Natural killer cell (primary cell): ENCODE results near the gene ANKRD13D. TPM values are rescaled to one million over a fixed set of nuclear protein-coding genes. Genes with fewer than 3 reads are reported as not detected.

ENCODE experiments used
- ATAC-seq, 3 donors: fragments of 150-1000 bp in 2 of 3; fragments of 200-7000 bp in 1 of 3; cut with Tn5 transposase; 1 replicate in 1 of 3; 2 replicates in 2 of 3; pipeline ENCODE4 v1.10.0; 2021; ENCODE audit warnings: mild to moderate bottlenecking in 2 of 3, moderate library complexity in 2 of 3
- DNase-seq, 2 donors: peaks; one replicate each; pipeline versions ENCODE4 v3.0.0 to v3.0.0-alpha.2; 2013 to 2021; ENCODE audit warnings: mixed read lengths in 1 of 2
- H3K27ac ChIP-seq: one replicate; pipeline ENCODE4 v1.5.1; 2013; ENCODE audit warnings: mild to moderate bottlenecking, low read length
- H3K27me3 ChIP-seq: one replicate; pipeline ENCODE4 v1.6.1; 2013; ENCODE audit warnings: low read length; ENCODE audit not compliant: control insufficient read depth, insufficient read depth
- H3K36me3 ChIP-seq: one replicate; pipeline ENCODE4 v1.6.1; 2013; ENCODE audit warnings: low read length; ENCODE audit not compliant: control insufficient read depth, insufficient read depth
- H3K4me1 ChIP-seq: one replicate; pipeline ENCODE4 v1.6.1; 2013; ENCODE audit warnings: low read length; ENCODE audit not compliant: control insufficient read depth, insufficient read depth
- H3K4me3 ChIP-seq: one replicate; pipeline ENCODE4 v1.5.1; 2013; ENCODE audit warnings: low read length
- H3K9me3 ChIP-seq: one replicate; pipeline ENCODE4 v1.6.1; 2013; ENCODE audit warnings: low read length; ENCODE audit not compliant: control insufficient read depth, insufficient read depth
- H3K27ac Mint-ChIP-seq, 2 donors: one replicate each; pipeline ENCODE4 v1.8.0; 2022; ENCODE audit warnings: mild to moderate bottlenecking in 2 of 2, mixed read lengths in 2 of 2, moderate library complexity in 1 of 2
- H3K27me3 Mint-ChIP-seq, 2 donors: one replicate each; pipeline ENCODE4 v1.8.0; 2022; ENCODE audit warnings: low read depth in 2 of 2, mixed read lengths in 2 of 2
- H3K36me3 Mint-ChIP-seq: one replicate; pipeline ENCODE4 v1.8.0; 2022; ENCODE audit warnings: mixed read lengths
- H3K4me1 Mint-ChIP-seq, 2 donors: one replicate each; pipeline ENCODE4 v1.8.0; 2022; ENCODE audit warnings: mixed read lengths in 2 of 2
- H3K4me3 Mint-ChIP-seq: one replicate; pipeline ENCODE4 v1.8.0; 2022; ENCODE audit warnings: mild to moderate bottlenecking, moderate library complexity, mixed read lengths
- H3K9me3 Mint-ChIP-seq, 2 donors: one replicate each; pipeline ENCODE4 v1.8.0; 2022; ENCODE audit warnings: mixed read lengths in 2 of 2
- WGBS: methylation state at CpG from one replicate; pipeline ENCODE4 v1.1.7; 2013; ENCODE audit warnings: missing lambda C conversion rate; ENCODE audit not compliant: insufficient coverage; 5-methylcytosine and 5-hydroxymethylcytosine counted together
- intact Hi-C: fragments of 100-400 bp; cut with micrococcal nuclease; formaldehyde crosslinking; loops from one replicate; pipeline ENCODE4 v1.14.2; 2022
- total RNA-seq, 4 donors: library from RNA; stranded (reverse); fragments of 120-200 nt in 1 of 4; gene quantifications; one replicate each; pipeline versions ENCODE4 v1.2.3 to v1.2.4, GENCODE V29; 2013 to 2022
- TF ChIP-seq, protein P1 (sequence below): fragments of 200-600 bp; IDR thresholded peaks from one replicate; pipeline ENCODE4 v1.8.0; 2022; ENCODE audit warnings: antibody characterized with exemption

The ANKRD13D gene
- total RNA-seq, 3 donors from 2014 or later (not counting 1 experiment from before 2014, with no cell fraction given) = 212 to 316 (median 231) TPM

DNA sequence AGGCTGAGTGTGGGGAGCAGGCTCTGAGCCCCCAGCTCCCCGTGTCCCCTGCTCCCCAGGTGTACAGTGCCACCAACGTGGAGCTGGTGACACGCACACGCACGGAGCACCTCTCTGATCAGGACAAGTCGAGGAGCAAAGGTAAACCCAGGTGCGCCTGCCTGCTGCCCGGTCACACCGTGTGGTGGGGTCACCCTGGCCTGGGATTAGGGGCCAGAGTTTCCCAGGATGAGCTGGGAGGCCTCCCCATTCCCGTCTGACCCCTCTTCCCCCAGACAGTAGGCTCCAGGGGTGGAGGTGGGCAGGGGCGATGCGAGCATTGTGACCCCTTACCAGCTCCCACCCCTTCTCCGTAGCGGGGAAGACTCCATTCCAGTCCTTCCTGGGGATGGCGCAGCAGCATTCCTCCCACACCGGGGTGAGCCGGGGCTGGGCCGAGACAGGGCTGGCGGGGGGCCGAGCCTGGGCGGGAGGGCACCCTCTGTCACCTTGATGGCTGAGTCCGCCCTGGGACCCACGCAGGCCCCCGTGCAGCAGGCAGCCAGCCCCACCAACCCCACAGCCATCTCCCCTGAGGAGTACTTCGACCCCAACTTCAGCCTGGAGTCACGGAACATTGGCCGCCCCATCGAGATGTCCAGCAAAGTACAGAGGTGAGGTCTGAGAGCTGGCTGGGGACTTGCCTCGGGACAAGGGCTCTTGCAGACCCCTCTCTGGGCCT lies 10.5 kb downstream of the ANKRD13D start:
- no peak overlapping the region for H3K27ac ChIP-seq
- no peak overlapping the region for H3K27ac Mint-ChIP-seq
- no peaks in the 10 kb centered on the region for H3K27me3 Mint-ChIP-seq
- no peak overlapping the region for H3K4me3 Mint-ChIP-seq
- TF ChIP-seq, protein P1, sequence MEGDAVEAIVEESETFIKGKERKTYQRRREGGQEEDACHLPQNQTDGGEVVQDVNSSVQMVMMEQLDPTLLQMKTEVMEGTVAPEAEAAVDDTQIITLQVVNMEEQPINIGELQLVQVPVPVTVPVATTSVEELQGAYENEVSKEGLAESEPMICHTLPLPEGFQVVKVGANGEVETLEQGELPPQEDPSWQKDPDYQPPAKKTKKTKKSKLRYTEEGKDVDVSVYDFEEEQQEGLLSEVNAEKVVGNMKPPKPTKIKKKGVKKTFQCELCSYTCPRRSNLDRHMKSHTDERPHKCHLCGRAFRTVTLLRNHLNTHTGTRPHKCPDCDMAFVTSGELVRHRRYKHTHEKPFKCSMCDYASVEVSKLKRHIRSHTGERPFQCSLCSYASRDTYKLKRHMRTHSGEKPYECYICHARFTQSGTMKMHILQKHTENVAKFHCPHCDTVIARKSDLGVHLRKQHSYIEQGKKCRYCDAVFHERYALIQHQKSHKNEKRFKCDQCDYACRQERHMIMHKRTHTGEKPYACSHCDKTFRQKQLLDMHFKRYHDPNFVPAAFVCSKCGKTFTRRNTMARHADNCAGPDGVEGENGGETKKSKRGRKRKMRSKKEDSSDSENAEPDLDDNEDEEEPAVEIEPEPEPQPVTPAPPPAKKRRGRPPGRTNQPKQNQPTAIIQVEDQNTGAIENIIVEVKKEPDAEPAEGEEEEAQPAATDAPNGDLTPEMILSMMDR = no peak
- ATAC-seq = no peak
- H3K27me3 ChIP-seq = no peaks in the 10 kb centered on the region
- intact Hi-C loops = no loop called here
- peaks cover 21 to 22% of the 10 kb centered on the region in 2 donors for H3K4me1 Mint-ChIP-seq
- 97% methylated on average over 29 of the region's 29 CpGs for WGBS
- H3K36me3 ChIP-seq = peaks cover 51% of the 10 kb centered on the region
- no peak overlapping the region for H3K4me3 ChIP-seq
- peaks cover 2 to 3% of the 10 kb centered on the region in 2 donors for H3K9me3 Mint-ChIP-seq
- peaks cover 21% of the 10 kb centered on the region for H3K4me1 ChIP-seq
- peaks cover 4% of the 10 kb centered on the region for H3K9me3 ChIP-seq
- no peak for DNase-seq
- peaks cover 17% of the 10 kb centered on the region for H3K36me3 Mint-ChIP-seq

DNA sequence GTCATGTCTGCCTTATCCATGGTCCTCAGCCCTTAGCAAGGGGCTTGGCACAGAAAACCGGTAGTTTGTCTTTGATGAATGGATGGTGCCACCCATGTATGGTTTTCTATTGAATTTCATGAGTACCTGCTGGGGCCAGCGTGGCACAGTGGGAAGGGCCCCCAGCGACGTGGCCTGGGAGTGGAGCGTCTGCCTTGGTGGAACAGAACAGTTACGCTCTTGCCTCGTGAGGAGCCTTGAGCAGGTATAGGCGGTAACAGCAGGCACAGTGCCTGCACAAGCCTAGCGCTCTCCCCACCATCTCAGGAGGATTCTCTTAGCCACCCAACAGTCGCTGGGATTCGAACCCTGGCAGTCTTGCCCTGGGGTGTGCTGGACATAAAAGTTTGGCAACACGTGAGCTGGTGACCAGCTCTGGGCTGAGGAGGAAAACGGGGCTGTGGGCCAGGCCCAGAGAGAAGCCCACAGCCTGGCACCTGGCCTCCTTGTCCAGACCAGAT lies 11.2 kb downstream of the ANKRD13D start:
- no peaks in the 10 kb centered on the region for H3K27me3 Mint-ChIP-seq
- H3K9me3 ChIP-seq = peaks cover 3% of the 10 kb centered on the region
- peaks cover 2 to 3% of the 10 kb centered on the region in 2 donors for H3K9me3 Mint-ChIP-seq
- intact Hi-C loops = no loop called here
- ATAC-seq (no peak), DNase-seq (no peak)
- no peak overlapping the region for H3K4me3 ChIP-seq
- peaks cover 51% of the 10 kb centered on the region for H3K36me3 ChIP-seq
- no peak overlapping the region for H3K27ac Mint-ChIP-seq
- peaks cover 25% of the 10 kb centered on the region for H3K4me1 ChIP-seq
- peaks cover 24 to 25% of the 10 kb centered on the region in 2 donors for H3K4me1 Mint-ChIP-seq
- 96% methylated on average over 13 of the region's 13 CpGs for WGBS
- TF ChIP-seq, protein P1 = no peak
- no peak overlapping the region for H3K27ac ChIP-seq
- H3K36me3 Mint-ChIP-seq = peaks cover 17% of the 10 kb centered on the region
- H3K4me3 Mint-ChIP-seq = no peak overlapping the region
- no peaks in the 10 kb centered on the region for H3K27me3 ChIP-seq

DNA sequence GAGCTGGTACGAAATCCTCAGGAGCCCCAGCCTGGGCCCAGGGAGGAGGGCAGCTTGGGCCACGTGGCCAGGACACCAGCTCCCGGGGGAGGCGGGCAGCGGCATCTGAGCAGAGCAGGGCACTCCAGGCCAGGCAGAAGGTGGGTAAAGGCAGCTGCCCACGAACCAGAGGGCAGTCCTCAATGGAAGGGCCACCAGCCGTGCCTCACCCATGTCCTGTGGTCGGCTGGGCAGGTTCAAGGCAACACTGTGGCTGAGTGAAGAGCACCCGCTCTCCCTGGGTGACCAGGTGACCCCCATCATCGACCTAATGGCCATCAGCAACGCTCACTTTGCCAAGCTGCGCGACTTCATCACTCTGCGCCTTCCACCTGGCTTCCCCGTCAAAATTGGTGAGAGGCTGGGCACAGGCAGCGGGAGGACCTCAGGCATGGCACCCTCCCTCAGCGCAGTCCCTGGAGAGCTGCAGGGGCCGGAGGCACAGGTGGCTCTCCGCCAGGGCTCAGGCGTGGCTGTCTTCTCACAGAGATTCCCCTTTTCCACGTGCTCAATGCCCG lies 11.7 kb downstream of the ANKRD13D start:
- Histone ChIP-seq H3K36me3 (peaks cover 47% of the 10 kb centered on the region), H3K4me1 (peaks cover 25% of the 10 kb centered on the region), H3K27ac (no peak overlapping the region), H3K27me3 (no peaks in the 10 kb centered on the region), H3K9me3 (no peaks in the 10 kb centered on the region), H3K4me3 (no peak overlapping the region)
- Mint-ChIP-seq H3K36me3 (peaks cover 15% of the 10 kb centered on the region), H3K9me3 (peaks cover 2 to 3% of the 10 kb centered on the region in 2 donors), H3K4me1 (peaks cover 23 to 25% of the 10 kb centered on the region in 2 donors), H3K27me3 (no peaks in the 10 kb centered on the region), H3K27ac (no peak overlapping the region), H3K4me3 (no peak overlapping the region)
- no peak for ATAC-seq
- no peak for DNase-seq
- TF ChIP-seq, protein P1 = no peak
- WGBS = 91% methylated on average over 22 of the region's 22 CpGs
- intact Hi-C loops = no loop called here
